Measurements from ENCODE around the gene TSR1. TPM values are rescaled to one million over a fixed set of nuclear protein-coding genes. Genes with fewer than 3 reads are reported as not detected.

The TSR1 gene
- 26.6 and 30.9 TPM in 2 replicates for total RNA-seq (2014; rRNA removed; shearing (Covaris generic); ENCODE audit: low replicate concordance)

GRCh38 chr17:2336215-2336851 is at the start of gene TSR1:
TSR1 (minus strand) TSS chr17:2336457; CDS start chr17:2336427, 30 bp downstream.
- peak; percentile 90 for DNase-seq
- Histone ChIP-seq H3K4me3 (peak within 1 kb of the TSS; percentile 90), H3K9me3 (no peaks in the 10 kb centered on the region), H3K36me3 (peaks cover 44% of the 10 kb centered on the region), H3K27me3 (no peaks in the 10 kb centered on the region)

GRCh38 chr17:2385240-2386210 is 49.3 kb upstream of the TSR1 start:
- DNase-seq: no peak
- no peaks in the 10 kb centered on the region for H3K9me3 ChIP-seq
- no peak overlapping the region for H3K4me3 ChIP-seq
- no peaks in the 10 kb centered on the region; the same call in 1 of the 2 replicates for H3K36me3 ChIP-seq
- no peaks in the 10 kb centered on the region for H3K27me3 ChIP-seq

- Histone ChIP-seq H3K36me3 (no peaks in the 10 kb centered on the region; the same call in 1 of the 2 replicates), H3K27me3 (no peaks in the 10 kb centered on the region), H3K4me3 (no peak overlapping the region), H3K9me3 (no peaks in the 10 kb centered on the region)
- no peak for DNase-seq
Measured at GRCh38 chr17:2384439-2385127, 48.3 kb upstream of the TSR1 start.

- Histone ChIP-seq H3K27me3 (no peaks in the 10 kb centered on the region), H3K9me3 (no peaks in the 10 kb centered on the region), H3K4me3 (no peak overlapping the region), H3K36me3 (no peaks in the 10 kb centered on the region; the same call in 1 of the 2 replicates)
- DNase-seq: no peak
Measured at GRCh38 chr17:2383628-2384167, 47.4 kb upstream of the TSR1 start.

GRCh38 chr17:2380950-2381649 is 44.8 kb upstream of the TSR1 start:
- H3K36me3 ChIP-seq: no peaks in the 10 kb centered on the region; the same call in 1 of the 2 replicates
- no peaks in the 10 kb centered on the region for H3K9me3 ChIP-seq
- no peak for DNase-seq
- no peaks in the 10 kb centered on the region for H3K27me3 ChIP-seq
- H3K4me3 ChIP-seq: no peak overlapping the region

GRCh38 chr17:2380226-2380922 is 44.1 kb upstream of the TSR1 start:
- Histone ChIP-seq H3K36me3 (no peaks in the 10 kb centered on the region; the same call in 1 of the 2 replicates), H3K9me3 (no peaks in the 10 kb centered on the region), H3K4me3 (no peak overlapping the region), H3K27me3 (no peaks in the 10 kb centered on the region)
- no peak for DNase-seq

DNA sequence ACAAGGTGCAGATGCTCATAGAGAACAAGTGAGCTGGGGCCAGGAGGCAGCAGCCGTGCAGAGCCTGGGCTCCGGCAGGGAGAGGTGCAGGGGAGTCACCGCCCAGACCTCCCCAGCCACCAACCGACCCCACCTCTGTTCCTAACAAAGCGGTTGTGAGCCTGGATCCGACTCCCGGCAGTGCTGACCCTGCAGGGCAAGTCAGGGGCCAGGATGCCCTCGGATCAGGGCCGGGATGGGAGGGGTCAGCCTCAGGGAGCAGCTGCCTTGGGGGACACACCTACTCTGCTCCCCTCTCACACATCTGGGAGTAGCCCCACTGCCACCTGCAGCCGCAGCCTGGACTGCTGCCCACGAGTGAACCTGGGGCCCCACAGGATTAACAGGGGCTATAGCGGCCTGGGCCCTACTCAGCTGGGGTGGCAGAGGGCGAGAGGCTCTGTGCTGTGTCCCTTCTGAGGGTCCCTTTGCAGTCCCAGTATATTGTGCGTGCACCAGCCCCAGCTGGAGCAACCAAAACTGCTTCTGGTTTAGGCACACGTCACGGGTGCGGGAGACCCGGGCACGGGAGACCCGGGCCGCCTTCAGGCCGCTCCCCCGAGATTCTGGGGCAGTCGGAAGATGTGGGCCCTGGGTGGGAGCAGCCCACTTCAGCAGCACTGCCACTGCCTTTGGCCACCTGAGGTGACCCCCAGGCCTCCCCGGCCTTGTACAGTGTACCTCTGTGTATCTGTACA is 43.4 kb upstream of the TSR1 start:
- Histone ChIP-seq H3K4me3 (no peak overlapping the region), H3K27me3 (no peaks in the 10 kb centered on the region), H3K9me3 (no peaks in the 10 kb centered on the region), H3K36me3 (no peaks in the 10 kb centered on the region; the same call in 1 of the 2 replicates)
- no peak for DNase-seq

DNA sequence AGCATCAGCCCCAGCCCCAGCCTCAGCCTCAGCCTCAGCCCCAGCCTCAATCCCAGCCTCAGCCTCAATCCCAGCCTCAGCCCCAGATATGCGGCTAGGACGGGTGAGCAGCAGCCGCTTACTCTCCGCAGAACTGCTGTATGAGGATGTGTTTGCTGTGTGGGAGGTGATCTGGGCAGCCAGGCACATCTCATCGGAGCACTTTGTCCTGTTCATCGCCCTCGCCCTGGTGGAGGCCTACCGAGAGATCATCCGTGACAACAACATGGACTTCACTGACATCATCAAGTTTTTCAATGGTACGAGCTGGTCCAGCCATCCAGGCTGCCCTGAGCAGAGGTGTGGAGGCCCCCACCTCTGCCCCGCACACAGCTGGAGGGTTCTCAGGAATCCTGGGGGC is 42.6 kb upstream of the TSR1 start:
- Histone ChIP-seq H3K27me3 (no peaks in the 10 kb centered on the region), H3K4me3 (no peak overlapping the region), H3K9me3 (no peaks in the 10 kb centered on the region), H3K36me3 (no peaks in the 10 kb centered on the region; the same call in 1 of the 2 replicates)
- no peak for DNase-seq

DNA sequence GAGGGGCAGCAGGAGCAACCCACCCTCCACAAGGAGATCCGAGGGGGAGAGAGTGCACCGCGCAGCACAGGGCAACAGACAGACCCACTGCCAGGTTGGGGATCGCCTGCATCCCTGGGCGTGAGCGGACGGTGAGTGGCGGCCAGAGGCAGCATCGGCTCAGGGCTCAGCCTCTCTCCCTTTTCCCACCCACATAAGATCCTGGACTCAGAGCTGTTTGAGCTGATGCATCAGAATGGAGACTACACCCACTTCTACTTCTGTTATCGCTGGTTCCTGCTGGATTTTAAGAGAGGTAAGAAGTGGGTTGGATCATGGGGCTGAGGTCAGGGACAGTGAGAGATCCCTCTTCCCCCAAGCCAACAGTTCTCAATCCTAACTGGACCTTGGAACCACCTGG is 41.4 kb upstream of the TSR1 start:
- no peaks in the 10 kb centered on the region for H3K9me3 ChIP-seq

DNA sequence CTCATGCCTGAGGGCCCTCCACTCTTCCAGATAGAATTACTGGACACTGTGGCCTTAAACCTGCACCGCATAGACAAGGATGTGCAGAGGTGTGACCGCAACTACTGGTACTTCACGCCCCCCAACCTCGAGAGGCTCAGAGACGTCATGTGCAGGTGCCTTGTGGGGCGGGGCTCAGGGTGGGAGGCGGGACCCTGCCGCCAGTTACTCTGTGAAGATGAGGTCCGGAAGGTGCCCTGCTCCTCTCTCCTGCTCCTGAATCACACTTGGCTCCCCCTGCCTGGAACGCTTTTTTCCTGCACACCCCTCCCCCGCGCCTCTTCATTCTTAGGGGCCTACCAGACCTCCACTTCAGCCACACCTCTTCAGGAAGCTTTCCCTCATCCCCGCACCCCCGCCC is 39.9 kb upstream of the TSR1 start:
- Histone ChIP-seq H3K27me3 (no peaks in the 10 kb centered on the region), H3K4me3 (no peak overlapping the region), H3K9me3 (no peaks in the 10 kb centered on the region), H3K36me3 (no peaks in the 10 kb centered on the region)
- DNase-seq: no peak

More for the DNA sequence above, 41.4 kb upstream of the TSR1 start:
- no peak for DNase-seq
- H3K27me3 ChIP-seq: no peaks in the 10 kb centered on the region
- no peak overlapping the region for H3K4me3 ChIP-seq
- no peaks in the 10 kb centered on the region; the same call in 1 of the 2 replicates for H3K36me3 ChIP-seq

- Histone ChIP-seq H3K36me3 (no peaks in the 10 kb centered on the region), H3K27me3 (no peaks in the 10 kb centered on the region), H3K4me3 (no peak overlapping the region), H3K9me3 (no peaks in the 10 kb centered on the region)
- DNase-seq: no peak
Measured at GRCh38 chr17:2375406-2375805, 39.1 kb upstream of the TSR1 start.

DNA sequence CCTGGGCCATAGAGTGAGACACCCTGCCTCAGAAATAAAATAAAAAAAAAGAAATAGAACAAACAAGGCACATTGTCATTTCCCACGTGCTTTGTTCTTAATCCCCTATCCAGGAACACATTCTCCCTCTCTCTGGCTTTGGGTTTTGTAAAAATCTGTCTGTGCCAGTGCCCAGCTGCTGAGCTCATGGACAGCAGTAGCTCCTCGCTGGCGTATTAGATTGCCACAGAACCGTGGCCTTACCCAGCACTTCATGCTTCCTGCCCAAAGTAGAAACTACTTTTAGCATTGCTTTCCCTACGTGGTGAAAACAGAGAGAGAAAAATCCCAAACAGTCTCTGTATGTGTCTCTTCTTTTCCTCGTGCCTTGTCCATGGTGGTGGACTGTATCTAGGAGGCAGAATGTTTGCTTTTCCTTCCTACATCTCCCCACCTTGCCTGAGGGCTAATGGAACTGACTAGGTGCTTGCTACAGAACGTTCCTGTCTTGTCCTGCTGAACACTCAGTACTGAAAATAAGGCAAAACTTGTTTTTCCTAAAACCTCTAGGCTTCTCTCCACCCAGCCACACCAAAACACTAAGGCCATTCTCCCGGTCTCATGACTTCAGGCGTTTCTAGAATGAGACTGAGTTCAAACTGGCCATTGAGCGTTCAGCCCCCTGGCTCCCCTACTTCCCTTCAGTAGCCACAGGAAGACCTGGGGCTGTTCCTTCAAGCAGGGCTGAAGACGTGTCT is 38.5 kb upstream of the TSR1 start:
- no peaks in the 10 kb centered on the region for H3K27me3 ChIP-seq
- H3K9me3 ChIP-seq: no peaks in the 10 kb centered on the region
- no peak overlapping the region for H3K4me3 ChIP-seq
- DNase-seq: no peak
- no peaks in the 10 kb centered on the region for H3K36me3 ChIP-seq

DNA sequence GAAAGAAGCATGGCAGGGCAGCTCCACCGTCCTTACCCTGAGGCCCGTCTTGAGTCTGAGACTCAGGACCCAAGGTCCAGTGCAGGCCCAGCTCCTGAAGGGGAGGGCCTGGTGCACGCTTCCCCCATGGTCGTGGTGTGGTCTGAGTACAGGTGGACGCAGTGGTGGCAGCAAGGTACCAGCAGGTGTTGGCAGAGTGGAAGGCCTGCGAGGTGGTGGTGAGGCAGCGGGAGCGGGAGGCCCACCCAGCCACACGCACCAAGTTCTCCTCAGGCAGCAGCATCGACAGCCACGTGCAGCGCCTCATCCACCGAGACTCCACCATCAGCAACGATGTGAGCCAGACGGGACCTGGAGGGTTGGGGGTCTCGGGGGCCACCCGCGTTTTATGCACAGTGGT is 36.9 kb upstream of the TSR1 start:
- no peaks in the 10 kb centered on the region for H3K27me3 ChIP-seq
- H3K36me3 ChIP-seq: no peaks in the 10 kb centered on the region
- no peaks in the 10 kb centered on the region for H3K9me3 ChIP-seq
- H3K4me3 ChIP-seq: no peak overlapping the region
- DNase-seq: no peak

- no peak for DNase-seq
- Histone ChIP-seq H3K4me3 (no peak overlapping the region), H3K27me3 (no peaks in the 10 kb centered on the region), H3K9me3 (no peaks in the 10 kb centered on the region), H3K36me3 (no peaks in the 10 kb centered on the region)
Measured at GRCh38 chr17:2372681-2373080, 36.4 kb upstream of the TSR1 start.
